Tibial nerve (tissue), 4 donors: ENCODE measurements around the gene TTC39B.

Experiments used
- CTCF ChIP-seq, 5 experiments: fragments of 200-600 bp in 3 of 5; fragments of 450-650 bp in 2 of 5; sonication (generic) in 3 of 5; IDR thresholded peaks; one replicate each; pipeline ENCODE4 v1.5.1; 2016 to 2019; ENCODE audit warnings: antibody characterized with exemption in 5 of 5, mild to moderate bottlenecking in 3 of 5, moderate library complexity in 2 of 5
- EP300 ChIP-seq, 2 donors: sonication (generic); formaldehyde crosslinking; IDR thresholded peaks; one replicate each; pipeline ENCODE4 v1.6.1; 2017; ENCODE audit warnings: antibody characterized with exemption in 2 of 2, mild to moderate bottlenecking in 1 of 2
- POLR2A ChIP-seq, 2 donors: fragments of 450-650 bp; IDR thresholded peaks; one replicate each; pipeline ENCODE4 v1.6.1; 2017; ENCODE audit warnings: antibody characterized with exemption in 2 of 2, mild to moderate bottlenecking in 2 of 2, moderate library complexity in 2 of 2

- TF ChIP-seq CTCF (IDR thresholded peaks at IDR 0.05), result no peak
- TF ChIP-seq EP300 (IDR thresholded peaks at IDR 0.05), result no peak
- TF ChIP-seq POLR2A (IDR thresholded peaks at IDR 0.05), result no peak
These were observed 117.5 kb downstream of the TTC39B start for GRCh38 chr9:15189481-15189880.
